ENCODE results near the gene TTC23L. TPM values are rescaled to one million over a fixed set of nuclear protein-coding genes. Genes with fewer than 3 reads are reported as not detected.

TTC23L gene
- polyA plus RNA-seq, 2 of the 4 experiments (the other 2 are of a cell fraction) = 0.17 to 0.59 TPM

- Histone ChIP-seq H3K4me1 (no peaks in the 10 kb centered on the region), H3K4me2 (no peak overlapping the region), H3K4me3 (no peak overlapping the region), H3K9me3 (no peaks in the 10 kb centered on the region), H3K27ac (no peak overlapping the region)
- ChIA-PET CTCF (interaction anchor here (1.0 to 1.2 kb wide), 2 partner anchors 10 to 18 kb away, joined by 3 read pairs; no protein-coding TSS in a partner anchor), POLR2A (no interaction called here)
- 67% methylated on average over 5 of the region's 5 CpGs for WGBS (ENCODE audit: missing lambda C conversion rate)
- DNase-seq (ENCODE audit: low read depth in 1 of 2, low spot score in 1 of 2) (no peak), ATAC-seq (no peak), FAIRE-seq (no peak)
- TF ChIP-seq RCOR1 (IDR thresholded peaks at IDR 0.05; ENCODE audit: low read depth, low read length) (no peak), POLR2AphosphoS2 (conservative IDR thresholded peaks at IDR 0.05; ENCODE audit: low read length) (no peak), PBX3 (IDR thresholded peaks at IDR 0.05) (no peak), CHD2 (IDR thresholded peaks at IDR 0.05; ENCODE audit: low read length, partially characterized antibody) (no peak), USF2 (IDR thresholded peaks at IDR 0.05) (no peak), ESRRA (IDR thresholded peaks at IDR 0.05; ENCODE audit: borderline replicate concordance, low read length) (no peak), EP300 (IDR thresholded peaks at IDR 0.05) (no peak), ELK1 (IDR thresholded peaks at IDR 0.05; ENCODE audit: low read depth, low read length) (no peak), HEYL (CRISPR knock-in tag; IDR thresholded peaks at IDR 0.05) (no peak), REST (IDR thresholded peaks at IDR 0.05) (no peak), CBX8 (IDR thresholded peaks at IDR 0.05) (no peak), ZFP36 (IDR thresholded peaks at IDR 0.05; ENCODE audit: borderline replicate concordance, partially characterized antibody) (no peak), HDAC2 (IDR thresholded peaks at IDR 0.05) (no peak), EHMT2 (IDR thresholded peaks at IDR 0.05; ENCODE audit: low read depth) (no peak), HOXB5 (CRISPR knock-in tag; IDR thresholded peaks at IDR 0.05) (no peak), SREBF2 (IDR thresholded peaks at IDR 0.05) (no peak)
These were observed 20.3 kb downstream of the TTC23L start for GRCh38 chr5:34859253-34859652.

- POLR2A ChIA-PET = no interaction called here
- no peak for FAIRE-seq
These were observed 25.0 kb downstream of the TTC23L start for GRCh38 chr5:34863946-34864345.

More at GRCh38 chr5:34863946-34864345, 25.0 kb downstream of the TTC23L start:
- Histone ChIP-seq H3K4me3 (no peak overlapping the region), H3K27ac (no peak overlapping the region), H3K9me3 (no peaks in the 10 kb centered on the region), H3K4me2 (no peak overlapping the region), H3K4me1 (peaks cover 7% of the 10 kb centered on the region)
- ATAC-seq = no peak
- TF ChIP-seq PBX3 (IDR thresholded peaks at IDR 0.05) (no peak), EP300 (IDR thresholded peaks at IDR 0.05) (no peak), NPAS2 (CRISPR knock-in tag; IDR thresholded peaks at IDR 0.05; ENCODE audit: borderline replicate concordance) (no peak), CHD2 (IDR thresholded peaks at IDR 0.05; ENCODE audit: low read length, partially characterized antibody) (no peak), POLR2AphosphoS2 (conservative IDR thresholded peaks at IDR 0.05; ENCODE audit: low read length) (no peak), ATOH8 (CRISPR knock-in tag; IDR thresholded peaks at IDR 0.05; ENCODE audit: low read depth) (no peak), RARB (CRISPR knock-in tag; IDR thresholded peaks at IDR 0.05) (no peak), HES2 (IDR thresholded peaks at IDR 0.05) (no peak), EHF (CRISPR knock-in tag; IDR thresholded peaks at IDR 0.05) (no peak), HOXA7 (CRISPR knock-in tag; IDR thresholded peaks at IDR 0.05) (no peak), BHLHE40 (IDR thresholded peaks at IDR 0.05; ENCODE audit: low read depth, low read length) (no peak), HOXB13 (CRISPR knock-in tag; IDR thresholded peaks at IDR 0.05; ENCODE audit: low read depth) (no peak), FOSB (CRISPR knock-in tag; IDR thresholded peaks at IDR 0.05) (no peak)
- CTCF ChIA-PET = interaction anchor here (0.6 kb wide), 1 partner anchor 253 kb away, joined by 3 read pairs; no protein-coding TSS in a partner anchor
- no peak for DNase-seq (ENCODE audit: low read depth in 1 of 2, low spot score in 1 of 2)
- 65% methylated on average over 3 of the region's 3 CpGs for WGBS (ENCODE audit: missing lambda C conversion rate)
